Stimulated activated CD8-positive, alpha-beta memory T cell treated with anti-CD3 and anti-CD28 coated beads, Interleukin-7, amount 100 ng/mL, for 4 hours (primary cell): Measurements from ENCODE around the gene SIRT5.

ENCODE experiments used
- DNase-seq, 2 donors: peaks; one replicate each; pipeline ENCODE4 v3.0.0-alpha.2; 2020; ENCODE audit warnings: low read depth in 2 of 2

The SIRT5 gene

DNA sequence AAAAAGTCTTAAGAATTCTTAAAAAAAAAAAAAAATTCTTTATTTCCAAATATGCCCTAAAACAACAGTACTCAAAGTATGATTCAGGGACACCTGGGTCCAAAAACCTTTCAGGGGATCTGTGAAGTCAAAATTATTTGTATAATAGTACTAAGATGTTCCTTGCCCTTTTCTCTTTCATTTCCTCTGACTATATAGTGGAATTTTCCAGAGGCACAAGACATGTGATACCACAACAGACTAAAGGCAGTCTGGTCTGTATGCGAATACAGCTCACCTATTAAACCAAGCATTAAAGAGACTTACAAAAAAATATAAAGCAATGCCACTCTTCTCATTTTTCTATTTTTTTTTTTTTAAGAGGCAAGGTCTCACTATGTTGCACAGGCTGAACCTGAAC lies 56.1 kb downstream of the SIRT5 start:
- no peak for DNase-seq

DNA sequence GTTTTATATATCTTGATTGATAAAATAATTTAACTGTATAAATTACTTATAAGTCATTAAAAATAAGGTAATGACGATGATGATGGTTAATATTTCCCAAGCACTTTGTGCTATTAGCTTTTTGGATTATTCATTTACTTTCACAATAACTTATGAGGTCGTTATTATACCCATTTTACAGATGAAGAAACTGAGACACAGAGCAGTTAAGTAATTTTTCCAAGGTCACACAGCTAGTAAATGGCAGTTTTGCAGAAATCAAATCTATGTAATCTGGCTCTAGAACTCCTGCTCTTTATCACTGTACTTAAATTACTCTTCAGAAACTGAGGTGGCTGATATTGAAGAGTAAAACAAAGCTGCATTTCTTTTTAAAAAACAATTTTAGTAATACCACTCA lies 58.9 kb downstream of the SIRT5 start:
- no peak for DNase-seq

DNA sequence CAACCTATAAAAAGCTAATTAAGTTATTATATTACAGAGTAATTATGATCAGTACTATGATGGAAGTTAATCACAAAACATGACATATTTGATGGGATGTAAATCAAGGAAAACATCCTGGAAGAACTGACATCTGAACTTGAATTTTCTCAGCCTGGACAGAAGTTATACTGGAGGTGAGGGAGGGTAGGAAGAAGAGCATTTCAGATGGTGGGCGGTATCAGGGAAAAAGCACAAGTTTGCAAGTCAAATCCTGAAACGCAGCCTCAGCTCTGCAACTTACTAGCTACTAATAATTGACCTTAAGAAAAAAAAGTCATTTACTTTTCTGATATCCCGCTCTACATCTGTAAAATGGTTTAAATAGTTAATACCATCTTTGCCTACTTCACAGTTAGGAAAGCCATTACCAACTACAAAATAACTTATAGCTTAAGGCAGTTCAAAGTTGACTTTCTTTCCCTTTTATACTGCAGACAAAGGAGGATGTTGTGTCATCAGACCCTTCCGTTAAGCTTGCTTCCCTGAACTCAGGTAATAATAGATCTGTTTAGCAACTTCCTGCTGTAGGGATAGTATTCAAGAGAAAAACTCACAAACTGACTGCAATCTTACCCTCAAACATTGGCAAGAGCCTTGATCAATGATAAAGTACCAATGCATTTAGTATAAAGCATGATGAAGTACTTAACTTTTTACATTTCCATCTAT lies 61.7 kb downstream of the SIRT5 start:
- DNase-seq = no peak

GRCh38 chr6:13638014-13638413 lies 63.6 kb downstream of the SIRT5 start:
- no peak for DNase-seq

- no peak for DNase-seq
Observed at GRCh38 chr6:13638626-13639025, 64.2 kb downstream of the SIRT5 start.

- no peak for DNase-seq
Observed at GRCh38 chr6:13641315-13641714, 66.9 kb downstream of the SIRT5 start.

- no peak for DNase-seq
Observed at GRCh38 chr6:13643125-13643524, 68.7 kb downstream of the SIRT5 start.

- no peak for DNase-seq
Observed at GRCh38 chr6:13648850-13649249, 74.4 kb downstream of the SIRT5 start.

- DNase-seq = no peak
Observed at GRCh38 chr6:13649393-13649792, 75.0 kb downstream of the SIRT5 start.

DNA sequence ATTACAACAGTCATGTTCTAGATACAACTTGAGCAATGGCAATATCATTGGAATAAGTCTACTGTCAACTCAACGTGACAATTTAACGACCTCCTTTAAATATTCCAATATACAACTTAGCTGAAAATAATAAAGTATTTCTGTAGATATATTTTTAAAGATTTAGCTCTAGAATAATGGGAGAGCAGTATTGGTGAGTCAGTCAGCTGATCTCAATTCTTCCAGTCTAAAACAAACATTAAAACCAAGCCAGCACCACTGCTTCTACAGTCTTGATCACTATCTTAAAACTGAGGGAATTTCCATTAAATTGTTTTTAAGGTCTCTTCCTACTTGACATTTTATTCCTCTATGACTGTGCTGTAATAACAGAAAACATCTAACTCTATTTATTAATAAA lies 78.9 kb downstream of the SIRT5 start:
- DNase-seq = no peak

DNA sequence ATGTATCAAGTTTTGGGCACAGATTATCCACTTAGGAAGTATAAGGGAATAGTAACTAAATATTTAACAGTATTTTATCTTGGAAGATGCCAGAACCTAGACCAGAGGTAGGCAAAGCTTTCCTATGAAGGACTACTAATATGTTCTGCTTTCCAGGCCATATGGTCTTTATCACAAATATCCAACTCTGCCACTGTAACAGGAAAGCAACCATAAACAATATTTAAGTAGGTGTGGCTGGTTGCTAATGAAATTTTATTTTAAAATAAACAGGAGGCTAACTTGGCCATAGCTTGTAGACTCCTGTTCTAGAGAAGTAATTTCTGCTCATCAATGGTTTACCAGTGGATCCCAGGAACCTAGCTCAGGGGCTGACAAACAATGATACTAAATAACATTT lies 80.1 kb downstream of the SIRT5 start:
- DNase-seq = no peak

GRCh38 chr6:13655700-13656099 lies 81.3 kb downstream of the SIRT5 start:
- no peak for DNase-seq

DNA sequence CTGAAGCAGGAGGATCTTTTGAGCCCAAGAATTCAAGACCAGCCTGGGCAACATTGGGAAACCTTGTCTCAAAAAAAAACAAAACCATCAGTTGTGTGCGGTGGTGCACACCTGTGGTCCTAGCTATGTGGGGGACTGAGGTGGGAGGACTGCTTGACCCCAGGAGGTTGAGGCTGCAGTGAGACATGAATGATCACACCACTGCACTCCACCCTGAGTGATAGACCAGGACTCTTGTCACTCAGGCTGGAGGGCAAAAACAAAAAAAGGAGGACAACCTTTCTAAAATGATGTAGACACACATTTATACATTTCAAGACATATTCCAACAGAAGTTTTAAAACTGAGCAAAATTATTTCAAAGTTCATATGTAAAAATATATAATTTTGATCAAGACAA lies 85.9 kb downstream of the SIRT5 start:
- DNase-seq = no peak

DNA sequence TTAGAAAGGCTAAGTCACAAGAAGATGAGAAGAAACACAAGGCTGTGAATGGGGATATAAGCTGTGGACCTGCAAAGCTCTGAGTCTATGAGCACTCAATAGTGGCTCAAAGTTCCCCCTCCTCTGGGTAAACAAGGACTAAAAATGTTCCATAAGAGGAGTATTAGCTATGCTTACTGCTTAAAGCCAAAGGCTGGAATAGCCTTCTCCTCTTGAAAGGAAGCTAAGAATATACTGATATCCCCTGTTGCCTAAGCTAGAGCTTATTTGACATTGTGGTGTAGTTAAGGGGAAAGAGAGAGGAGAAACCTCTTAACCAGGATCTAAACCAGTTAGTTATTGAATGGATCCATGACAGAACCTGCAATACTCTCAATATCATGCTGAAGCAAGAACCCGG lies 86.5 kb downstream of the SIRT5 start:
- DNase-seq = no peak

- no peak for DNase-seq
Observed at GRCh38 chr6:13661647-13662046, 87.2 kb downstream of the SIRT5 start.

DNA sequence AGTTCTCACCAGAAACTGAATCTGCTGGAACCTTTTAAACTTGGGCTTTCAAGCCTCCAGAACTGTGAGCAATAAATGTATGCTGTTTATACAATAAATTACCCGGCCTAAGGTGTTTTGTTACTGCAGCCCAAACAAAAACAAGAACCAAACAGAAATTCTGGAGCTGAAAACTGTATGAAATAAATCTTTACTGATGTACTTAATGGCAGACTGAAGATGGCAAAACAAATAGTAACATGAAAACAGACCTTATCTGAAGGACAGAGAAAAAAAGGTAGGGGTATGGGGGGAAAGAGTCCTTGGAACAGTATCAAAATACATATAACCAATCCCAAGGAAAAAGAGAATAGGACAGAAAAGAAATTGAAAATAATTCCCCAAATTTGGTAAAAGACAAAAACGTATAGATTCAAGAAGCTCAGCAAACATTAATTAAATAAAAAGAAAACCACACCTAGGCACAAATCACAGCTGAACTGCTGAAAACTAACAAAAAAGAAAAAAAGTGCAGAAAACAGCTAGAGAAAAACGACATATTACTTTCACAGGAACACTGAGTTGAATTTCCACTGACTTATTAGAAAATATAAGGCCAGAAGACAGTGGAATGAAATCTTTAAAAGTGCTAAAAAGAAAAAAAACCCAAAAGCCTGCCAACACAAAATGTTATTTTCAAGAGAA lies 88.4 kb downstream of the SIRT5 start:
- no peak for DNase-seq

DNA sequence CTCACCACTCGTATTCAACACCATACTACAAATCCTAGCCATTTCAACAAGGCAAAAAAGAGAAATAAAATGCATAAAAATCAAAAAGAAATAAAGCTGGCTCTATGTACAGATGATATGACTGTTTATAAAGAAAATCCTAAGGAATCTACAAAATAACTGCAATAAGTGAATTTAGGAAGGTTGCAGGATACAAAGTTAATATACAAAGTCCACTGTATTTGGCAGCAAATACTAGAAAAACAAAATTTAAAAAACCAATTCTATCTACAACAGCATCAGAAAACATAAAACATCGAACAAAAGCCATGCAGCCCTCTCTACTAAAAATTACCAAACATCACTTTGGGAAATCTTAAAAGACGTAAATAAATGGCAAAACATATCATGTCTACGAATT lies 89.6 kb downstream of the SIRT5 start:
- DNase-seq = no peak
